GM12872 (cell line): ENCODE measurements around the gene PIP4K2A.

Experiments used
- CTCF ChIP-seq: IDR thresholded peaks from 3 replicates; pipeline ENCODE4 v1.5.1; 2011; ENCODE audit warnings: low read depth, mild to moderate bottlenecking, low read length, moderate library complexity; ENCODE audit not compliant: insufficient read depth

The PIP4K2A gene

GRCh38 chr10:22714479-22715289, at the start of gene PIP4K2A:
Gene PIP4K2A, minus strand, starts transcription at chr10:22714578. Its CDS starts 252 bp downstream, at chr10:22714326.
- TF ChIP-seq CTCF, result no peak

GRCh38 chr10:22761569-22762220, 47.3 kb upstream of the PIP4K2A start:
- no peak for TF ChIP-seq CTCF

GRCh38 chr10:22760025-22760424, 45.6 kb upstream of the PIP4K2A start:
- no peak for TF ChIP-seq CTCF

GRCh38 chr10:22758867-22759266, 44.5 kb upstream of the PIP4K2A start:
- no peak for TF ChIP-seq CTCF

GRCh38 chr10:22754296-22754695, 39.9 kb upstream of the PIP4K2A start:
- TF ChIP-seq CTCF, result no peak

GRCh38 chr10:22753786-22754185, 39.4 kb upstream of the PIP4K2A start:
- no peak for TF ChIP-seq CTCF

GRCh38 chr10:22752272-22752889, 38.0 kb upstream of the PIP4K2A start:
- no peak for TF ChIP-seq CTCF
